A673 (cell line): ENCODE data around the gene SYT17.

ENCODE experiments used
- EZH2 ChIP-seq: fragments of 200-600 bp; sonication (generic); IDR thresholded peaks from 2 replicates; pipeline ENCODE4 v1.6.1; 2017; ENCODE audit warnings: borderline replicate concordance, low read depth, mild to moderate bottlenecking, mixed read lengths, antibody characterized with exemption, low read length; ENCODE audit not compliant: poor library complexity, severe bottlenecking
- TF ChIP-seq, protein P1 (sequence below): fragments of 300-800, 200-600 bp; sonication (generic); conservative IDR thresholded peaks from 2 replicates; pipeline ENCODE4 v1.5.1; 2017; ENCODE audit warnings: low read depth, mild to moderate bottlenecking, antibody characterized with exemption, low read length, moderate library complexity, mixed read lengths

DNA sequence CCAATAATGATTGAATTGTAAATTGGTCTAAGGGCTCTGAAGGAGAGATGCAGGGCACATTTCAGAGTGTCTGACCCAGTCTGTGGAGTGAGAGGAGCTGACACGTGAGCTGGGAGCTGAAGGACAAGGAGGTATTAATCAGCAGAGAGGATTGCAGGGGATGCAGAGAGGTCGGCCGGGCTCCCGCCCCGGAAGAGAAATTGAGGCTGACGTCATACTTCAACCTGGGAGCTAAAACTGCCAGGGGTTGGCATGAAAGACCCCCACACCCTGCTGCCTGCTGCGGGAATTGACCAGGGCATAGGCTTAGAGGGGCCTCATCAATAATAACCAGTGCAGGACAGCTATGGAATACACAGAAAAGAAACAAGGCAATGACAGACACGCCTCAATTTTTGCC is 63.8 kb downstream of the SYT17 start:
- TF ChIP-seq, protein P1, sequence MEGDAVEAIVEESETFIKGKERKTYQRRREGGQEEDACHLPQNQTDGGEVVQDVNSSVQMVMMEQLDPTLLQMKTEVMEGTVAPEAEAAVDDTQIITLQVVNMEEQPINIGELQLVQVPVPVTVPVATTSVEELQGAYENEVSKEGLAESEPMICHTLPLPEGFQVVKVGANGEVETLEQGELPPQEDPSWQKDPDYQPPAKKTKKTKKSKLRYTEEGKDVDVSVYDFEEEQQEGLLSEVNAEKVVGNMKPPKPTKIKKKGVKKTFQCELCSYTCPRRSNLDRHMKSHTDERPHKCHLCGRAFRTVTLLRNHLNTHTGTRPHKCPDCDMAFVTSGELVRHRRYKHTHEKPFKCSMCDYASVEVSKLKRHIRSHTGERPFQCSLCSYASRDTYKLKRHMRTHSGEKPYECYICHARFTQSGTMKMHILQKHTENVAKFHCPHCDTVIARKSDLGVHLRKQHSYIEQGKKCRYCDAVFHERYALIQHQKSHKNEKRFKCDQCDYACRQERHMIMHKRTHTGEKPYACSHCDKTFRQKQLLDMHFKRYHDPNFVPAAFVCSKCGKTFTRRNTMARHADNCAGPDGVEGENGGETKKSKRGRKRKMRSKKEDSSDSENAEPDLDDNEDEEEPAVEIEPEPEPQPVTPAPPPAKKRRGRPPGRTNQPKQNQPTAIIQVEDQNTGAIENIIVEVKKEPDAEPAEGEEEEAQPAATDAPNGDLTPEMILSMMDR: no peak
- TF ChIP-seq EZH2: no peak
